HepG2 (cell line): ENCODE measurements around the gene APLP1. TPM values are rescaled to one million over a fixed set of nuclear protein-coding genes. Genes with fewer than 3 reads are reported as not detected.
A peak's percentile ranks its signal among the peaks of the same experiment; 100 is the strongest.

Source experiments
- ATAC-seq: fragments of 200-7000 bp; cut with Tn5 transposase; 3 replicates; pipeline ENCODE4 v1.9.1; 2020; ENCODE audit warnings: mild to moderate bottlenecking, moderate library complexity
- BruUV-seq: library from RNA; stranded (reverse); fragments of 400-500 nt; replicated peaks from 2 replicates; lab custom pipeline; 2021; lab: Mats Ljungman, UMichigan
- CTCF ChIA-PET: fragments of 300-600 bp; formaldehyde crosslinking; extraction: SDS; loops from one replicate; lab custom pipeline; 2021; ENCODE audit warnings: low total read pairs, inconsistent platforms, low intra/inter-chr PET ratio; lab: Yijun Ruan, JAX
- POLR2A ChIA-PET: fragments of 350-600 bp; sonication (Branson Sonifier 250); formaldehyde crosslinking; loops from one replicate; lab custom pipeline; 2020; ENCODE audit warnings: antibody characterized with exemption, inconsistent platforms; lab: Yijun Ruan, JAX
- DNase-seq: peaks from one replicate; pipeline ENCODE4 v3.0.0-alpha.2; 2015; ENCODE audit warnings: low spot score
- FAIRE-seq: peaks from 3 replicates; lab custom pipeline; 2011; peaks lifted over from hg19 to GRCh38; lab: Jason Lieb, UNC
- H2AFZ ChIP-seq: one replicate; pipeline ENCODE4 v1.6.1; 2011; ENCODE audit warnings: low read length, inconsistent platforms
- H3K27ac ChIP-seq: fragments of 300-600 bp; 3 replicates; pipeline ENCODE4 v1.8.0; 2011; ENCODE audit warnings: mixed run types, mild to moderate bottlenecking, mixed read lengths, low read length, inconsistent platforms; ENCODE audit not compliant: insufficient read depth; ENCODE audit errors: extremely low read length
- H3K27me3 ChIP-seq, 2 experiments: fragments of 200-600 bp in 1 of 2; 2 replicates in 1 of 2; 3 replicates in 1 of 2; pipeline versions ENCODE4 v1.6.0 to v1.8.0; 2011; ENCODE audit warnings: low read length in 2 of 2, mild to moderate bottlenecking in 2 of 2, moderate library complexity in 2 of 2, inconsistent platforms in 1 of 2; ENCODE audit not compliant: insufficient read depth in 2 of 2, control insufficient read depth in 1 of 2
- H3K36me3 ChIP-seq, 2 experiments: fragments of 200-600 bp in 1 of 2; replicated peaks in 1 of 2; 2 replicates in 1 of 2; 3 replicates in 1 of 2; pipeline versions ENCODE4 v1.5.1 to v1.8.0; 2011; ENCODE audit warnings: low read length in 2 of 2, inconsistent platforms in 1 of 2; ENCODE audit not compliant: insufficient read depth in 2 of 2, control insufficient read depth in 1 of 2
- H3K4me1 ChIP-seq: 2 replicates; pipeline ENCODE4 v1.5.1; 2012; ENCODE audit warnings: low read length, inconsistent platforms; ENCODE audit not compliant: insufficient read depth
- H3K4me2 ChIP-seq: 2 replicates; pipeline ENCODE4 v1.6.0; 2011; ENCODE audit warnings: low read depth, low read length, inconsistent platforms
- H3K4me3 ChIP-seq, 3 experiments: fragments of 200-600 bp in 1 of 3; sonication (generic), shearing (Covaris generic) in 1 of 3; replicated peaks in 1 of 3; 2 replicates each; pipeline ENCODE4 v1.5.1; 2011 to 2016; ENCODE audit warnings: low read length in 3 of 3, inconsistent platforms in 2 of 3, low read depth in 2 of 3, mild to moderate bottlenecking in 2 of 3, control low read depth in 1 of 3, mixed read lengths in 1 of 3; ENCODE audit not compliant: insufficient read depth in 1 of 3
- H3K79me2 ChIP-seq: one replicate; pipeline ENCODE4 v1.6.1; 2011; ENCODE audit warnings: low read length, inconsistent platforms; ENCODE audit not compliant: insufficient read depth
- H3K9ac ChIP-seq: 2 replicates; pipeline ENCODE4 v1.6.0; 2011; ENCODE audit warnings: mild to moderate bottlenecking, low read depth, low read length, inconsistent platforms; ENCODE audit not compliant: insufficient read depth
- H3K9me3 ChIP-seq: 2 replicates; pipeline ENCODE4 v1.5.1; 2012; ENCODE audit warnings: mild to moderate bottlenecking, low read length
- H4K20me1 ChIP-seq: 2 replicates; pipeline ENCODE4 v1.6.0; 2011; ENCODE audit warnings: inconsistent platforms, mild to moderate bottlenecking, low read length, moderate library complexity; ENCODE audit not compliant: insufficient read depth
- GABPA ChIP-seq, 2 experiments: IDR thresholded peaks; 2 replicates each; pipeline ENCODE4 v1.6.1; 2011 to 2016; ENCODE audit warnings: low read depth in 2 of 2, low read length in 1 of 2, missing biosample characterization in 1 of 2, missing genetic modification characterization in 1 of 2
- NFYC ChIP-seq: IDR thresholded peaks from 2 replicates; pipeline ENCODE4 v1.6.1; 2016; ENCODE audit warnings: missing genetic modification reagents, missing compliant biosample characterization
- NR2F6 ChIP-seq, 2 experiments: IDR thresholded peaks; 2 replicates each; pipeline ENCODE4 v1.6.1; 2016; ENCODE audit warnings: antibody characterized with exemption in 1 of 2, mild to moderate bottlenecking in 1 of 2
- PATZ1 ChIP-seq: sonication (generic); formaldehyde crosslinking; IDR thresholded peaks from 2 replicates; pipeline ENCODE4 v1.4.0; 2020; ENCODE audit warnings: missing genetic modification reagents
- WGBS: methylation state at CpG from one replicate; pipeline ENCODE4 v1.1.6; 2017; ENCODE audit warnings: low lambda C conversion rate; 5-methylcytosine and 5-hydroxymethylcytosine counted together
- in situ Hi-C: cut with HindIII; loops from 2 replicates; pipeline ENCODE4 v1.10.0; 2017; ENCODE audit warnings: low pct_unique_long_range_greater_than_20kb; ENCODE audit not compliant: extremely low pct_ligation_motif_present
- intact Hi-C: fragments of 100-400 bp; cut with micrococcal nuclease; formaldehyde crosslinking; loops from one replicate; pipeline ENCODE4 v1.10.0; 2022; ENCODE audit not compliant: unreplicated experiment
- polyA plus RNA-seq, 8 experiments: library from polyadenylated mRNA; depleted of rRNA in 3 of 8; stranded (reverse) in 7 of 8; unstranded in 1 of 8; fragments of >200 nt; fragmentation: Illumina TruSeq in 4 of 8; extraction: Trizol in 4 of 8; gene quantifications; 2 replicates each; pipeline versions ENCODE4 v1.2.1 to v1.2.3, GENCODE V29; 2011 to 2016; ENCODE audit warnings: low read depth in 4 of 8, missing spikeins in 1 of 8, mixed read lengths in 1 of 8; ENCODE audit not compliant: insufficient read depth in 1 of 8
- total RNA-seq, 5 experiments: library from RNA; depleted of rRNA; stranded (reverse); fragments of >200 nt; fragmentation: Illumina TruSeq; extraction: Trizol; gene quantifications; 2 replicates each; pipeline ENCODE4 v1.2.3, GENCODE V29; 2016; ENCODE audit warnings: low read depth in 1 of 5

Gene APLP1
- total and polyA plus RNA-seq, 2 of the 13 experiments (the other 11 are each of a cell fraction or from before 2014, with no cell fraction given) = 2.0 to 2.9 TPM

- Histone ChIP-seq H3K79me2 (no peaks in the 10 kb centered on the region), H4K20me1 (no peaks in the 10 kb centered on the region), H3K36me3 (0 out of 5 replicates have a peak, but pooled peaks cover 0 to 3% of the 10 kb centered on the region in 2 experiments), H3K4me2 (peak within 1 kb of the TSS; percentile 72), H2AFZ (no peak within 1 kb of the TSS), H3K4me3 (peak within 1 kb of the TSS in 2 of 3 experiments; percentile 51 to 65; a peak in 4 of 6 replicates), H3K9ac (peak within 1 kb of the TSS; percentile 26; the same call in 1 of the 2 replicates), H3K27ac (no peak within 1 kb of the TSS), H3K9me3 (no peaks in the 10 kb centered on the region), H3K27me3 (peaks cover 0 to 11% of the 10 kb centered on the region in 2 experiments; a peak in 2 of 5 replicates), H3K4me1 (peaks cover 42% of the 10 kb centered on the region)
- ChIA-PET CTCF (no interaction called here), POLR2A (no interaction called here)
- ATAC-seq (no peak), DNase-seq (no peak), FAIRE-seq (no peak)
- intact Hi-C loops = loop anchor here (5.0 kb wide), 1 partner anchor 35 kb away; the partner anchor contains the start of gene LRFN3
- WGBS = 13% methylated on average over 6 of the region's 6 CpGs
- in situ Hi-C loops = no loop called here
- no TSS peak for BruUV-seq
- no peak for TF ChIP-seq NR2F6 (IDR thresholded peaks at IDR 0.05)
- TF ChIP-seq NR2F6 (CRISPR knock-in tag; IDR thresholded peaks at IDR 0.05) = peak; percentile 37; the same call in 1 of the 2 replicates
- TF ChIP-seq GABPA (IDR thresholded peaks at IDR 0.05; ENCODE audit: low read depth, low read length) = no peak
- TF ChIP-seq GABPA (CRISPR knock-in tag; IDR thresholded peaks at IDR 0.05; ENCODE audit: low read depth) = peak; percentile 46
- TF ChIP-seq NFYC = no peak
- TF ChIP-seq PATZ1 = peak; percentile 55; the same call in 1 of the 2 replicates
These were observed 33.7 kb downstream of the APLP1 start, which contains the start of gene HCST for GRCh38 chr19:35901854-35902661. Gene HCST, plus strand, starts transcription at chr19:35902529. Its CDS starts 65 bp downstream, at chr19:35902594.
